Measurements from ENCODE around the gene ERF.

ERF gene

GRCh38 chr19:42220751-42221097 lies 34.2 kb downstream of the ERF start:
- DNase-seq (ENCODE audit: extremely low read depth, low read depth): no peak
- TF ChIP-seq CTCF (IDR thresholded peaks at IDR 0.05; ENCODE audit: low read depth, low read length): no peak

GRCh38 chr19:42219812-42220750 lies 34.8 kb downstream of the ERF start, which contains the start of gene ZNF526:
TSS of gene ZNF526 (plus strand) at chr19:42220312. CDS start at chr19:42224404, 4,092 bp downstream.
- peak; percentile 94 for DNase-seq (ENCODE audit: extremely low read depth, low read depth)
- no peak for TF ChIP-seq CTCF (IDR thresholded peaks at IDR 0.05; ENCODE audit: low read depth, low read length)

GRCh38 chr19:42217520-42218437 lies 37.1 kb downstream of the ERF start, which contains the start of gene DEDD2:
TSS of gene DEDD2 (minus strand) at chr19:42217677. CDS start at chr19:42217007, 670 bp downstream.
- no peak; the same call in 1 of the 2 replicates for TF ChIP-seq CTCF (IDR thresholded peaks at IDR 0.05; ENCODE audit: low read depth, low read length)

GRCh38 chr19:42216653-42217519 lies 38.0 kb downstream of the ERF start:
- no peak for DNase-seq (ENCODE audit: extremely low read depth, low read depth)
- no peak for TF ChIP-seq CTCF (IDR thresholded peaks at IDR 0.05; ENCODE audit: low read depth, low read length)

More at GRCh38 chr19:42217520-42218437, 37.1 kb downstream of the ERF start, which contains the start of gene DEDD2:
- DNase-seq (ENCODE audit: extremely low read depth, low read depth): peak; percentile 93

GRCh38 chr19:42214810-42215485 lies 40.0 kb downstream of the ERF start:
- no peak for DNase-seq (ENCODE audit: extremely low read depth, low read depth)
- TF ChIP-seq CTCF (IDR thresholded peaks at IDR 0.05; ENCODE audit: low read depth, low read length): no peak

GRCh38 chr19:42212886-42213285 lies 42.0 kb downstream of the ERF start:
- DNase-seq (ENCODE audit: extremely low read depth, low read depth): no peak
- no peak for TF ChIP-seq CTCF (IDR thresholded peaks at IDR 0.05; ENCODE audit: low read depth, low read length)

All from AG09319 (cell line).